ENCODE results near the gene BCAS4. TPM values are rescaled to one million over a fixed set of nuclear protein-coding genes. Genes with fewer than 3 reads are reported as not detected.

Gene BCAS4
- total RNA-seq, 2 donors from 2014 or later: 2.9 to 11.4 TPM

DNA sequence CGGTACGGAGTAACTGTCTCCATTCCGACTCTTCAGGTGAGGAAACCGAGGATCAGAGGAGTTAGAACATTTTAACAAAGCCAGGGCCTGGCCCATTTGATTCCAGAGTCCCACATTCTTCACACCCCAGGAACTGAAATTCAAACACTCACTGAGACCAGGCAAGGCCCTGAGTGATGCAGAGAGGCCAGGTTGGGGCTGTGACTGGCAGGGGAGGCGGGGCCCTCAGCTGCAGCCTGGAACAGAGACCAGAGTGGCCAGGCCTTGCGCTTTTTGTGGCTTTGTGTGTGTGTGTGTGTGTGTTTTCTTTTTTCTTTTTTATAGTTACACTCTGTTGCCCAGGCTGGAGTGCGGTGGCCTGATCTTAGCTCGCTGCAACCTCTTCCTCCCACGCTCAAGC lies 57.2 kb downstream of the BCAS4 start:
- no peaks in the 10 kb centered on the region for H3K27me3 ChIP-seq (replicated peaks; ENCODE audit: insufficient read depth)
- no peak overlapping the region for H3K27ac ChIP-seq
- no peaks in the 10 kb centered on the region for H3K4me1 ChIP-seq (replicated peaks)
- no peak for DNase-seq (ENCODE audit: low spot score)
- 99% methylated on average over 9 of the region's 9 CpGs for WGBS
- H3K4me3 ChIP-seq: no peak overlapping the region
- intact Hi-C loops (cut with DNase I): no loop called here
- TF ChIP-seq, protein P1, sequence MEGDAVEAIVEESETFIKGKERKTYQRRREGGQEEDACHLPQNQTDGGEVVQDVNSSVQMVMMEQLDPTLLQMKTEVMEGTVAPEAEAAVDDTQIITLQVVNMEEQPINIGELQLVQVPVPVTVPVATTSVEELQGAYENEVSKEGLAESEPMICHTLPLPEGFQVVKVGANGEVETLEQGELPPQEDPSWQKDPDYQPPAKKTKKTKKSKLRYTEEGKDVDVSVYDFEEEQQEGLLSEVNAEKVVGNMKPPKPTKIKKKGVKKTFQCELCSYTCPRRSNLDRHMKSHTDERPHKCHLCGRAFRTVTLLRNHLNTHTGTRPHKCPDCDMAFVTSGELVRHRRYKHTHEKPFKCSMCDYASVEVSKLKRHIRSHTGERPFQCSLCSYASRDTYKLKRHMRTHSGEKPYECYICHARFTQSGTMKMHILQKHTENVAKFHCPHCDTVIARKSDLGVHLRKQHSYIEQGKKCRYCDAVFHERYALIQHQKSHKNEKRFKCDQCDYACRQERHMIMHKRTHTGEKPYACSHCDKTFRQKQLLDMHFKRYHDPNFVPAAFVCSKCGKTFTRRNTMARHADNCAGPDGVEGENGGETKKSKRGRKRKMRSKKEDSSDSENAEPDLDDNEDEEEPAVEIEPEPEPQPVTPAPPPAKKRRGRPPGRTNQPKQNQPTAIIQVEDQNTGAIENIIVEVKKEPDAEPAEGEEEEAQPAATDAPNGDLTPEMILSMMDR (IDR thresholded peaks at IDR 0.05): no peak
- no peaks in the 10 kb centered on the region for H3K9me3 ChIP-seq
- H3K36me3 ChIP-seq: no peaks in the 10 kb centered on the region

DNA sequence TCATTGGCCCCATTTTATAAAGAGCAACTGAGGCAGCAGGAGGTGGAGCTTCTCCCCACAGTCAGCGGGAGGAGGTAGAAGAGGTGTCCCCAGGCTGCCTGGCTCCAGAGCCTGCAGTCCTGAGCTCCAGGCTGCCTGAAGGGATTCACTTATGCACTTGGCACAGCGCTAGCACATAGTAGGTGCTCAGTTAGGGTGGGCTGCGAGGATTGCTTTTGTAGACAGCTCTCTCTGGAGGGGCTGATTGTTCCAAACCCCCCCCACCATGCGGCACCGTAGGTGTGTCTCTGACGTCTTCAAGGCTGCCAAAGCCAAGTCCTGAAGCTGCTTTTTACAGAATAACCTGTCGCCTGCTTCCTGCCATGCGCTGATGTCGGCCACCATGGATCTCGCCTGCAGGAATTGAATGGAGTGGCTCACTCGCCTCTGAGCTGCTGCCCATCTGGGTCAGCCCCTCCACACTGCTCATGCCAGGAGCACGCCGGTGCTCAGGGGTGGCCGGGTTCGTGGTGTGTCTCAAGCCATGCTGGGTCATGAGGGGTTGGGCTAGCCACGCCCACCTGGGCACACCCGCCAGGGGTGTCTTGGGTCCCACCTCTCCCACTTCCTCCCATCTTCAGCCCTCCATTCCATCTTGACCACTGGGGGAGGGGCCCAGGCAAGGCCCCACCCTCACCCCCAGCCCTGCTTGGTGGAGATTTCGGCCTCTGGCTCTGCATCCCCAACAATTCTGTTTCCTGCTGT lies 59.8 kb downstream of the BCAS4 start:
- 88% methylated on average over 18 of the region's 18 CpGs for WGBS
- H3K36me3 ChIP-seq: no peaks in the 10 kb centered on the region

DNA sequence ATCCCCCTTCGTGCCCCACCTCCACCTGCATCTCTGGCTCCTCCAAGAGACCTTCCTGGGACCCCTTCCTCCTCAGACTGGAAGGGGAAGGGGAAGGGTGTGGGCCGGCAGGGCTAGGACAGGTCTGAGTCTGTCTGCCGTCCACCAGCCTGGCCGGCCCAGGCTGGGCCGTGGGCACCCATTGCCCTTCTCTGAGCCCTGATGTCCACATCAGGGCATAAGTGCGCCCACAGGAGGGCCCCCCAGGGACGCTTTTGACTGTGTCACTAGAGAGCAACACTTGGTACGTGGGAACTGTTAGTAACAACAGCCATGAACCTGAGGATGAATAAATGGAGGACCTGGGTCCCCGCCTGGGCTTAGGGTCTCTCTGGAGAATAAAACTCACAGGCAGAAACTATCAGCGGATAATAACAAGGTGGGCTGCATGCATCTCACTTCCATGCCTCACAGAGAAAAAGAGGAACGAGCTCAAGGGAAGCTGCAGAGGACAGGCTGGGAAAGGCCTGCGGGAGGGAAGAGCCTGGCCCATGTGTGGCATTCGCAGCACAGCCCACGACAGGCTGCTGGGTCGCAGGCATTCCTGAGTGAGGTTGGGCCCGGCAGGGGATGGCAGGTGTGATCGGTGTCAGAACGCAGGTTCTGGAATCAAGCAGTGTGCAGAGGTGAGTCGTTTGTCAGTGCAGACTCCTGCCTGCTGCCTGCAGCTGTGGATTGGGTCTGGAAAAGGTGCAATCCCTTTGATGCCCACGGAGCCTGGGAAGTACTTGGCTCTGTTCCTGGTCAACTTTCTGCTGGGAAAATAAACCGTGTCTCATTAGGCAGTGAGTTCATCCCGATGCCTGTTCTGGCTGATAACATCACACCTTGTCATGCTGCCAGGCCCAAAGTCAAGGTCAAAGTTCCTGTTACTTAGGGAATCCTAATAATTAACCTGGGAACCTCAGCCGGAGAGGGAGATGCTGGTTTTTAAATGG lies 60.9 kb downstream of the BCAS4 start:
- DNase-seq (ENCODE audit: low spot score): no peak
- Histone ChIP-seq H3K36me3 (no peaks in the 10 kb centered on the region), H3K27me3 (replicated peaks; ENCODE audit: insufficient read depth) (no peaks in the 10 kb centered on the region), H3K4me1 (replicated peaks) (no peaks in the 10 kb centered on the region), H3K27ac (no peak overlapping the region), H3K9me3 (no peaks in the 10 kb centered on the region), H3K4me3 (no peak overlapping the region)
- WGBS: 51% methylated on average over 23 of the region's 23 CpGs
- intact Hi-C loops (cut with DNase I): no loop called here
- TF ChIP-seq, protein P1 (IDR thresholded peaks at IDR 0.05): no peak
- TF ChIP-seq POLR2A (IDR thresholded peaks at IDR 0.05): no peak
- no peak for TF ChIP-seq POLR2AphosphoS5 (IDR thresholded peaks at IDR 0.05)

More for the DNA sequence above, 59.8 kb downstream of the BCAS4 start:
- H3K4me1 ChIP-seq (replicated peaks): no peaks in the 10 kb centered on the region
- H3K27ac ChIP-seq: no peak overlapping the region
- intact Hi-C loops (cut with DNase I): no loop called here
- TF ChIP-seq POLR2AphosphoS5 (IDR thresholded peaks at IDR 0.05) (no peak), POLR2A (IDR thresholded peaks at IDR 0.05) (no peak)
- TF ChIP-seq, protein P1 (IDR thresholded peaks at IDR 0.05): no peak
- DNase-seq (ENCODE audit: low spot score): no peak
- no peaks in the 10 kb centered on the region for H3K9me3 ChIP-seq
- no peaks in the 10 kb centered on the region for H3K27me3 ChIP-seq (replicated peaks; ENCODE audit: insufficient read depth)
- H3K4me3 ChIP-seq: no peak overlapping the region

DNA sequence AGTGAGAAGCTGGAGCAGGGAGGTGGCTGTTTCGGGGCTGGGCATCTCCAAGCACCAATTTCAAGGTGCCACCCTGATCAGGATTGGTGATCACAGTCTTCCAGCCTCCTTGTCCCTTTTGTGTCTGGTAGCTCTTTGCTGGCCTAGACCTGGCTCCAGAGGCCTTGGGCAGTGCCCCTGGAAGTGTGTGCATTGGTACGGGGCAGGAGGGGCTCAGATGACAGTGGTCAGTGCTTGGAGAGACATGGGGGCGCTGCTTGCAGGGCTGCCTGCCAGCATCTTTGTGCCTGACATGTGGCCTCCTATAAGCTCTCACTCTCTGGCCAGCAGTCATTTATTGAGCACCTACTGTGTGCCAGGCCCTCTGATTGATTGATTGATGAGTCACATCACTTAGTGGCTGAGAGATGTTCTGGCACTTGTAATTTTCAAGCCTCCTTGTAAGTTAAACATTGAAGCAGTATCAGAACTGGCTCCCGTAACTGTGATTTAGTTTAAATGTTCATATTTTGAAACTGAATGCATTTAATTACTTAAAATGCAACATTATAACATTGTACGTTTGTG lies 61.7 kb downstream of the BCAS4 start:
- H3K4me3 ChIP-seq: no peak overlapping the region
- 85% methylated on average over 5 of the region's 5 CpGs for WGBS
- H3K9me3 ChIP-seq: no peaks in the 10 kb centered on the region
- intact Hi-C loops (cut with DNase I): no loop called here
- H3K4me1 ChIP-seq (replicated peaks): no peaks in the 10 kb centered on the region
- no peaks in the 10 kb centered on the region for H3K27me3 ChIP-seq (replicated peaks; ENCODE audit: insufficient read depth)
- H3K36me3 ChIP-seq: no peaks in the 10 kb centered on the region
- DNase-seq (ENCODE audit: low spot score): no peak
- TF ChIP-seq POLR2AphosphoS5 (IDR thresholded peaks at IDR 0.05): no peak
- TF ChIP-seq, protein P1 (IDR thresholded peaks at IDR 0.05): no peak
- no peak for TF ChIP-seq POLR2A (IDR thresholded peaks at IDR 0.05)
- no peak overlapping the region for H3K27ac ChIP-seq

Measured in prostate gland (tissue), 2 donors.